ENCODE results near the gene KLF15.

The KLF15 gene

DNA sequence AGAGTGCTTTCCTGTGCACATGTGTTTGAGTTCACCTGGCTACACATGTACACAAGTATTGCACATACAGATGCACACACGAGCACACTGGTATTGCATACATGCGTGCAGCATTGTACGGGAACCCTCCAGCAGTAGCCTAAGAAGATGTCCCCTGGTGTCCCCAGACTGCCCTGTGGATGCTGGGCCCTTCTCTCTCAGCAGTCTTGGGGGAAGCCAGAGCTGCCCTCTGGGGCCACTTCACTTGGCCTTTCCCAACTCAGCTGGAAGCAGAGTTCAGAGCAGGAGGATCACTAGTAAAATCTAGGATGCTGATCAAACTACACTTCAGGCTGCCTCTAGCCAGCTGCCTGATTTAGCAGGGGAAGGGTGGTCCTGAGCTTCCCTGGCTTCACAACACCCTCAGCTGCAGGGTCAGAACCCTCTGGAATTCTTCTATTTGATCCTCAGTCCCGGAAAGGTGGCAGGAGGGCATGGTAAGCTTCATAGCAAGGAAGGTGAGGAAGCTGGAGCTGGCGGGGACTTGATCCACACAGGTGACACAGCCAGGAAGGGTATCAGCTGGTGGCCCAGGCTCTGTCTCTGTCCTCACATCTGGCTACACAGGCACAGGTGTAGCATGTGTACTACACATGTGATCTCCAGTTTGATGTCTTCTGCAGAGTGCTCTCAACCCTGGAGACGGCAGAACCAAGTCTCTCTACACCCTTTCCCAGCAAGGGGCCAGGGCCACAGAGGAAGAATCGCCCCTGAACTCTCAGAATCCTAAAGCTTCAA, 36.5 kb downstream of the KLF15 start:
- no peak for DNase-seq (ENCODE audit: low read depth)

DNA sequence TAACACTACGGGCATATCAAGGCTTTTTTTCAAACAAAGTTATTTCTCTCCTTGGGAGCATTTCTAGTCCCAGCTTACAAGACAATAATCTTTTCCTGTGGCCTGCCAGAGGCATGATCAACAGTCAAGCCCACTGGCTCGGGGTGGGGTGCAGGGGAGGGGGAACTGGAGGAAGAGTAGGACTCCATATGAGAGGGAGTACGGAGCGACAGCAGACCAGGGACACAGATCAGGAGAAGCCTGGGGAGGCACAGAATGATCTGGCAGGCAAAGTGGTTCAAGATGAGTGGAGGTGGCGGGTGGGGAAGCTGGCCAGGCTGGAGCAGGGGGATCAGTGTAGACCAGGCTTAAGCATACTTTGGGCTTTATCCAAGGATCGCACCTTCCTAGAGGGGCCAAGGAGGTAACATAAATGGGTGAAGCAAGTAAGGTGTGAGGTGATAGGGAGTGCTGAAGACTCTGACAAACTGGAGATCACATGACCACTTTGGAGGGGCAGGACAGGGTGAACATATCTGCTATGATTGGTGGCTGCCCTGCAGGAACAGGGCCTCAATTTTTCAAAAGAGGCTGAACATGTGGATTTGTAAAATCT, 37.4 kb downstream of the KLF15 start:
- no peak for DNase-seq (ENCODE audit: low read depth)

DNA sequence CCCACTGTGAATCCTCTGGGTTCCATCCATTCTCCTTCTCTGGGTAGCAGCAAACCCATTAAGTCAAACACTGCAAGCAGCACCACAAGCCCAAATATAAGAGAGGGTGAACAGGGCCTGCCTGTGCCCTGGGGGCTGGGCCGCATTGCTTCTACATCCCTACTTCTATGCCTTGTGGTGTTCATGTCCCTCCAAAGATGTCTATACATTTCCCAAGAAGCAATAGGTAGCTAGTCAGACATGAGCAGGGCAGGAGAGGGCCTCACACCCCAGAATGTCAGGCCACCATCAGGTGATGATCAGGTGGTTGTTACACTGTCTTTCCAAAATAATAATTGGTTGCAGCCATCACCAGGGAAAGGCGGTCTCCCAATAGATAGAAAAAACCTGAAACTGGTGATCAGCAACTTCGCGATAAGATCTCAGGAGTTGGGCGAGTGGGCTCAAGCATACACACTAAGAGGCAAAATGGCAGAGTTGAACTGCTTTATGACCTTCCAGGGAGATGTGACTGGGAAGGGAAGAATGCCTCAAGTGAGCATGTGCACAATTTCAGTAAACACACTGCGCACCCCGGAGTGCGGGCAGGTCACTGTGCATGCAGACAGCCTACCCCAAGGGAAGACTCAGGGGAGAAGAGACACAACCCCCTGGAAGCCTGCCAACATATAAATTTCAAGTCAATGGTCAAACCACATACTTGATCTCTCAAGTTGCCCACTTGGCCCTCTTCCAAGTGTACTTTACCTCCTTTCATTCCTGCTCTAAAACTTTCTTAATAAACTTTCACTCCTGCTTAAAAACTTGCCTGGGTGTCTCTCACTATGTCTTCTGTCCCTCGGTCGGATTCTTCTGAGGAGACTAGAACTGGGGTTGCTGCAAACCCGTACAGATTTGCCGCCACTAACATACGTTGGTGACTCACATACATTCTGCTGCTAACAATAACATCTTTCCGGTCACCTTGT, 39.9 kb downstream of the KLF15 start:
- DNase-seq (ENCODE audit: low read depth), result no peak

DNA sequence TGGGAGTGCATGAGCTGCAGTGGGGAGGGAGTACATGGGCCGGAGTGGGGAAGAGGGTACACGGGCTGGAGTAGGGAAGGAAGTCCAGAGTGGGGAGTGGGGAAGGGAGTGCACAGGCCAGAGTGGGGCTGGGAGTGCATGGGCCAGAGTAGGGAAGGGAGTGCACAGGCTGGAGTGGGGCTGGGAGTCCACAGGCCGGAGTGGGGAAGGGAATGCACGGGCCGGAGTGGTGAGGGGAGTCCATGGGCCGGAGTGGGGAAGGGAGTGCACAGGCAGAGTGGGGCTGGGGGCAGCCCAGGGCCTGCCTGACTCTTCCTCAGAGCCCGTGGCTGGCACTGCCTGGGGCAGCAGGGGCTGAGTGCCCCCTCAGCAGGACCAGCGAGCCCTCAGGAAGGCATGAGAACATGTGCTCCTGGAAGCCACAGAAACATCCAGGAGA, 40.7 kb downstream of the KLF15 start:
- DNase-seq (ENCODE audit: low read depth), result no peak

DNA sequence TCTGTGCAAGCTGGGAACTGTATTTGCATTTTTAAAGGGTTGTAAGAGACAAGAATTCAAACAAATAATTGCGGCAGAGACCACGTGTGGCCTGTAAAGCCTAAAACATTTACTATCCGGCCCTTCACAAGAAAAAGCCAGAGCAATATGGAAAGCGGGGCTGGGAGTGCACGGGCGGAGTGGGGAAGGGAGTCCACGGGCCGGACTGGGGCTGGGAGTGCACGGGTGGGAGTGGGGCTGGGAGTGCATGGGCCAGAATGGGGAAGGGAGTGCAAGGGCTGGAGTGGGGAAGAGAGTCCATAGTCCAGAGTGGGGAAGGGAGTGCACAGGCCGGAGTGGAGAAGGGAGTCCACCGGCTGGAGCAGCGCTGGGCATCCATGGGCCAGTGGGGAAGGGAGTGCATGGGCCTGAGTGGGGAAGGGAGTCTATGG, 41.2 kb downstream of the KLF15 start:
- DNase-seq (ENCODE audit: low read depth), result no peak

DNA sequence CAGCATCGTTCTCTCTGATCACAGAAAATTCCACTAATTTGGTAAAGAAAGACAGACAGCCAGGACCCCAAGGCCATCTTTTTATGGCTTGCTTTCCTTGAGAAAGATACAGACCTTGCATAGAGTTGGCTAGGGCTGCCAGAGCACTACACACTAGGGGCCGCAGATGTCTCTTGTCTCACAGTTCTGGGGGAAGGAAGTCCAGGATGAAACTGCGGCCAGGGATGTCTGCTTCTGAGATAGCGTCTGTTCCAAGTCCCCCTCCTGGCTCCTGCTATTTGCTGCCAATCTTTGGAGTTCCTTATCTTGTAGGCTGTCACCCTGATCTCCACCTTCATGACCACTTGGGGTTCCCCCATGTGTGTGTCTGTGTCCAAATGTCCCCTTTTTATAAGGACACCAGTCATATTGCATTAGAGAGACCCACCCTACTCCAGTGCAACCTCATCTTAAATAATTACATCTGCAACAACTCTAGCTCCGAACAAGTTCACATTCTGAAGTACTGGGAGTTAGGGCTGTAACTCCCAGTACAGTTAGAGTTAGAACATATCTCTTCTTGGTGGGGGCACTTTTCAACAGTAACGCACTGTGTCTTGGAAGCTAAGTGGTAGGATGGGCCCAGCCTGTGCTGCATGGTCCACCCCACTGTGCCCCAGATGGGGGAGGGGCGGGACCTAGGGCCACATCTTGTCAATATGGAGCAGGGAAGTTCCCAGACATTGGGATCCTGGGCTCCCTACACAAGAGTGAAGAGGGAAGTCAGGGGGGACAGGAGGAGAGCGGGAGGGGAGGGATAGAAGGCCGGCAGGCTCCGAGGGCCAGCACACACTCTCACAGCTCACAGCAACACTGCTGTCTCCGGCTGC, 42.2 kb downstream of the KLF15 start:
- DNase-seq (ENCODE audit: low read depth), result no peak

DNA sequence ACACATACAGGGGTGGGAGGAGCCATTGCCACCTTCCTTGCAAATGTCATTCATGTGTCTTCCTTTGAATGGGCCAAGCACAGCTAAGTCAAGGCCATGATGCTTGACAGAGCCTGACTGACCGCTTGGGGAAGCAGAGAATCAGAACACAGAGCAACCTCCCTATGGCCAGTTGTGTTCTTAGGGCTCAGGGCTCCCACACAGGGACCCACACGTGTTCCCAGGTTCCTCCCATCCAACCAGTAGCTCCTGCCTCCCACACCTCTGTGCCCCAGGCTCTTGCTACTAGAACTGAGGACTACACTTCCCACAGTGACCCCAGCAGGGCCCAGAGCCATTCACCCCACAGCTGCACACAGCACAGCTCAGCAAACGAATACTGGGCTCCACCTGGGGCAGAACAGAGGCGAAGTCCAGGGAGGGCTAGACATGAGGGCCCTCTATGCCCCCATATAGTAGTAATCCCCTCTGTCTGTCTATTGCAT, 42.9 kb downstream of the KLF15 start:
- no peak for DNase-seq (ENCODE audit: low read depth)

DNA sequence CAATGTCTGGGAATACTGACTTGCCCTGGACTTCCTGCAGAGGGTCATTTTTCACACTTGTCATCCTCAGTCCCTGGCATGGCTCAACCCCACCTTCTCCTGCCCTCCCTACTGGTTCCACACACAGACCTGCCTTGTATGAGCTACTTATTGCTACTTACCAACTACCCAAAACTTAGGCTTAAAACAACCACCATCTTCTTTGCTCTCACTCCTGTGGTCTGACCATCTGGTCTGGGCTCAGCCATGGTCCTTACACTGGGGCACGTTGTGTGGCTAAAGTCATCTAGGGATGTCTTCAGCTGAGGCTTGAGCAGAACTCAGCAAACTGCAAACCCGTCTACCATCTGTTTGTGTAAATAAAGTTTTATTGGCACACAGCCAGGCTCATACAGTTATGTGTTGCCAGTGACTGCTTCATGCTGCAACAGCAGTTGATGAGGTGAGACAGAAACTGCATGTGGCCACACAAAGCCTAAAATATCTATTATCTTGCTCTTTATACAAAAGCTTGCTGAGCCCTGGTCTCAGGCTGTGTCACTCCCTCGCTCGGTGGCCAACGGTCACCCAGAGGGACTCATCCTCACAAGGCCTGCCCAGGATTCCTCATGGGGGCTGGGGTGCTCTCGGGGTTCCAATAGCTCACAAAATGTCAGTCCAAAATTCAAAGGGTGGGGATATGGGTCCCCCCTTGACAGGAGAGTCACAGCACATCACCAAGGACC, 43.5 kb downstream of the KLF15 start:
- no peak for DNase-seq (ENCODE audit: low read depth)

DNA sequence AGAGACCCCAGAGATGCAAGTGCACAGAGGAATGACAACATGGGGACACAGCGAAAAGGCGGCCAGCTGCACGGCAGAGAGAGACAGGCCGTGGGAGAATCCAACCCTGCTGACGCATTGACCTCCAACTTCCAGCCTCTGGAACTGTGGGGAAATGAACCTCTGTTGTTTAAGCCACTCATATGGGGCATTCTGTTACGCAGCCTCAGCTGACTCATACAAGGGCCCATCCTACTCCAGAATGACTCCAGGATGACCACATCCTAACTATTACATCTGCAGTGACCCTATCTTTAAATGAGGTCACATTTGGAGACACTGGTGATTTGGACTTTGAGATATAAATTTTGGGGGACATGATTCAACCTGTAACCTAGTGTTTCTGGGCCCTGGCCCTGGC, 44.0 kb downstream of the KLF15 start:
- no peak for DNase-seq (ENCODE audit: low read depth)

DNA sequence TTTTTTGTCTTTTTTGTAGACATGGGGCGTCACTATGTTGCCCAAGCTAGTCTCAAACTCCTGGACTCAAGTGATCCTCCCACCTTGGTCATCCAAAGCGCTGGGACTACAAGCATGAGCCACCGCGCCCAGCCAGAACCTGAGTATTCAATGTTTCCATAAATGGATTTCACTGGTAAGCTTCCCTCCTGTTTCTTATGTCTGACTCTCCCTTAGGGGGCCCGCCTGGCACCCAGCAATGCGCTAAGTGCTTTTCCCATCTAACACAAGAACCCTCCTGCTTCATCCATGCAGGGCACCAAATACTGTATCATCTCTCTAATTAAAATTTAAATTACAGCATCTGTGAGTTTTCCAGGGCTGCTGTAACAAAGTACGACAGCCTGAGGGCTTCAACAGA, 44.9 kb downstream of the KLF15 start:
- no peak for DNase-seq (ENCODE audit: low read depth)

DNA sequence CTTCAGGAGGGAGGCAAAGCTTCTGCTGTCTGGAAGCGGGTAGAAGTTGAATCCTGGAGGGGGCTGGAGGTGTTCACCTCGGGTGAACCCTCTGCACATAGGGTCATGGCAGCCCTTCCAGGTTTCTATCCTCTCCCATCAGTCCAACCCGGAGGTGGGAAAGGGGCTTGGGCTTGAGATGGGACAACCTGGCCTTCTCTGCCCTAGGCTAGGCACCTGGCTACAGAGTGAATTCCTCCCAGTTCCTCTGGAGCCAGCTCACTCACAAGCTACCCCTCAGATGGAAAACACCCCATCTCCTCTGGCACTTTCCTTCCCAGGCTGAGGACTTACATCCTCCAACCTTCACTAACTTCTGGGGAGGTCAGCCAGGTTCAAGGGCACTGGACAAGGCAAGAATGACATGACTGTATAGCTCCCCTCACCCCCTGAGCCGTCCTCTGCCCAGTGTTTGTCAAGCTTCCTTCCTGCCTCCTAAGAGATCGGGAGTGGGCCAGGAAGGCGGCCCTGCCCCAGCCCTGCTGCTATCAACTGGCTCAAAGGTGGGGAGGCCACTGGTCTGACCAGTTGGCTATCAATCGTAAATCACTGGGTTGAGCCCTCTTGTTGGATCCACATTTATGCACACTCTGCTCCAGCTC, 45.8 kb downstream of the KLF15 start:
- no peak for DNase-seq (ENCODE audit: low read depth)

DNA sequence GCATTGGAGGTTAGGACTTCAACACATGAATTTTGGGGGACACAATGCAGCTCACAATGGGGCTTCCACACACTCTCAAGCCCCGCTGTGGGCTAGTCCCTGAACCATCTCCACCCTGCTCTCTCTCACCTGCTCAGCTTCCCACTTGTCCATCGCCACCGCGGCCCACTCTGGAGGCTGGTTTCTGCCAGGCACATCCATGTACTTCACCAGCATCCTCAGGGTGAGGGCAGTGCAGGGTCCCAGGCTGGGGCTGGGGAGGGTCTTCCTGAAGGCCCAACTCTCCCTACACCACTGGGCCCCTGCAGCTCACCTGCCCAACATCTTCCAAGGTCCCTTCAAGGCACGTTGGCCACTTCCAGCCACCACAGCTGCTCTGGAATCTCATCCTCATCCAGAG, 46.4 kb downstream of the KLF15 start:
- DNase-seq (ENCODE audit: low read depth), result no peak

DNA sequence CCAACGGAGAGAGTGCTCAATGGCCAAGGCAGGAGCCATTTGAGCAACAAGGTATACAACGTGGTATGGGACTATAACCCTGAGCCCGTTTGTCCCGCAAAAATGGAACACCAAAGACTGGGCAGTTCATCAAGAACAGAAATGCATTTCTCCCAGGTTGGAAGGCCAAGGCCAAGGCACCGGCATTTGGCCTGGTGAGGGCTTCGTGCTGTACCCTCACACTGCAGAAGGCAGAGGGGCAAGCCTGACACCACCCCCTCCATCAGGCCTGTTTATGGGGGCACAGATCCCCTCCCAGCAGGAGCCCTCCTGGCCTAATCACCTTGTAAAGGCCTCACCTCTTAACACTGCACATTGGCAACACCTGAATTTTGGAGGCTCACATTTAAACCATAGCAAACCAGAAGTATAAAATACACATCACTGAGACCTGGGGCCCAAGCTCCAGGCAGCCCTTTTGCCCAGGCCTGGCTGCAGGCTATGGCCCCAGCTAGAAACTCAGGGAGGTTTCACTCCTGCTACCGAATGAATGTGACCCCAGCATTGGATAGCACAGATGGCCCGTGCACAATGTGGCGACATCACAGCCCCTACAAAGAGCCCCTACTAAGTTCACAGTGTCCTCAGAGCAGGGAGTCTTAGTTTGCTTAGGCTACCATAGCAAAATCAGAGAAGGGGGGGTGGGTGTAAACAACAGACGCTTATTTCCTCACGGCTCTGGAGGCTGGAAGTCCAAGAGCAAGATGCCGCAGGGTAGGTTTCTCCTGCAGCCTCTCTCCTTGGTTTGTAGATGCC, 47.1 kb downstream of the KLF15 start:
- no peak for DNase-seq (ENCODE audit: low read depth)

DNA sequence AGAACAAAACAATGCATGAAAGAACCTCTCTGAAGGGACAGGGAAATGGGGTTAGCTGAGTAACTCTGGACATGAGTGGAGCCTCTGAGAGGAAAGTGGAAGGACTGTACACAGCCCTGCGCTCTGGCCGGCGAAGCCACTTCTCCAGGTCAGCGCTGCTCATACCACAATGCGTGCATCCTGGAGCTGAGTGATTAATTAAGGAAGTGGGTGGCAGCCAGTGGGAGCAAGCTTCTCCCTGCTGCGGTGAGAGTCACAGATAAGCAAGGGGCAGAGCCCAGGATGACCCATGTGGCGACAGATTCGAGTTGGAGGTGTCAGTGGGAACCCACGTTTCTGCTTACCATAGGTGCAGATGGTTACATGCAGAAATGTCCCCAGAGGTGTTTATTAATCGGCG, 48.0 kb downstream of the KLF15 start:
- peak; percentile 55 for DNase-seq (ENCODE audit: low read depth)

DNA sequence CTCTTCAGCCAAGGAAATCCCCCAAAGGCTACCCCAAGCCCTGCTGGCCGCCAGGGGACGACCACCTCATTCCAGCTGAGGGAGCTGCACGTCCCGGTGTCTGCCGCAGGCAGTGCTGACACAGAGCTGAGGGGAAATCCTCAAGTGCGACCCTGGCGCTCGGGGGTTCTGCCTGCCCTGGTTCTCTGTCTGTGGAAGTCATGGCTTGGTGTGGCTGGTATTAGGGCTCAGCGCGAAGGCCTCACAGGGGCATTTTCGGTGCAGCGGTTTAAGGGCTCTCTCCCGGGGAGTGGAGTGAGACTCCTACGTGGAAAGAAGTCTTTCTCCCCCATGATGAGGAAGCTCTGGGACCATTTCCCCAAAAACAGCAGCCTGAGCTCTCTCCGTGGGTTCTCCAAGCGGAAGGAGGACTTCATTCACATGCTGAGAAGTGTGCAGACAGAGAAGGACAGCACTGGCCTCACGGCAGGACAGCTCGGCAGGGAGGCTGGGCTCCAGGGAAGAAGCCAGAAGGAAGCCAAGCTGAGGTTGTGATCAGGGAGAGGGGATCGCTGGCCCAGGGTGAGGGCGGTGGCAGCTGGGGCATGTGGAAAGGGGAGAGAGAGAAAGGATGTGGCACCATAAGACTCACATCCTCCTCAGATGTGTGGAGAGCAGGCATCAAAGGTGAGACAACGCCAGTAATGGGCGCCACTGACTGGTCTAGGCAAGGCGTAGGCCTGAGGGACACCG, 48.6 kb downstream of the KLF15 start:
- DNase-seq (ENCODE audit: low read depth), result no peak

DNA sequence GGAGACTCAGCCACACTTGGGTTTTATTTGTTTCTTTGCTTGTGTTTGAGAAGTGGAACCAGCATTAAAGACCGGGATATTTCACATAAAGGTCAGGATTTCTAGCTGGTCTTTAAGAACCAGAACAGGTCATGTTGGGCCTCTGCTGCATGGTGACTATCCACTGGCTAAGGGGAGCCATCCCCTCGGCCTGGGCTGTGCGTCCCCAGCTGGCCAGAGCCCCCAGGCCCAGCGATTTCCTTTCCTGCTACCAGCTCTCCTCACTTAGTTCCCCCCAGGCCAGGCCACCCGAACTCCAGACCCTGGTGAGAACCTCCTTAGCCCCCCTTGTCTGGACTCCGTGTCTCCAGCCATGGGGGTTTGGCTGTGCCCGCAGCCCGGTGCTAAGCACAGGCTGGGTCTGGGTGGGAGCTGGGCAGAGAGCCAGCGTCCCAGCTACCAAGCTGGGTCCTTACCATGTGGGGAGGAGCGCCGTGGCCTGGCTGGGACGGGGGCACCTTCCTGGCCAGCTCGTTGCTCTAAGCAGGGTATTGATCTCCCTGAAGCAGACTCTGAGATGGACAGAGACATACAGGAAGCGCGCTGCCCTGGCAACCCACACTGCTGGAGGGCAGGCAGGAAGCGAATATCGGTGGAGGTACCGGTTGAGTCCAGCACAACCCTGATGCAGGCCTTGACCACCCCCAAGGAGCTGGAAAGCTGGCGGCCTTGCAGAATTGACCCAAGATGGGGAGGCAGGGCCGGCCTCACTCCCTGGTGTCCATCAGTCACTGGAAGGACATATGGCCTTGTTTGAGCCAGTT, 49.4 kb downstream of the KLF15 start:
- no peak for DNase-seq (ENCODE audit: low read depth)

DNA sequence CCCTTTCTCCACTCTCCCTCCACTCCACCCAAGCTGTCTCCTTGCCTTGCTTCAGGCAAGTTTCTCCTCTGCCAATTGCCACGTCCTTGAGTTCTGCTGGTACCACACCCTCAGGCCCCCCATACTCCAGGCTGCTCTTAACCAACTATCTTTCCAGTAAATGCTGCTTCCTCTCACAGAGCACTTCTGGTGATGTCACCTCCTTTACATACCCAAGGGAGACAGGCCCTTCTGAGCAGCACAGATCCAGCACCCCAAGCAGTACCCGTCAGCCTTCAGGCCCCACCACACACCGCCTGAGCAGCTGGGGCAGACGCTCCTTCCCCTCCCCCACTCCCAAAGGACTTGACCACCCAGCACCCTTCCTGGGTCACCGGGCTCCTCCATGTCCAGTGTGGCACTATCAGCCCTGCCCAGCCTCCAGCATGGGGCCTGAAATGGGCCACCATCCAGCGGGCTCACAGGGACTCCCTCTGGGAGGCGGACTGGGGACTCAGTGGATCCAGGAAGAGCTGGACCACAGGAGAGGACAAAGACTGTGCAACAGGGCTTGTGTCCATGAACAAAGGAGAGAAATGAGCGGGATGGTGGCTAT, 50.2 kb downstream of the KLF15 start:
- DNase-seq (ENCODE audit: low read depth), result no peak

DNA sequence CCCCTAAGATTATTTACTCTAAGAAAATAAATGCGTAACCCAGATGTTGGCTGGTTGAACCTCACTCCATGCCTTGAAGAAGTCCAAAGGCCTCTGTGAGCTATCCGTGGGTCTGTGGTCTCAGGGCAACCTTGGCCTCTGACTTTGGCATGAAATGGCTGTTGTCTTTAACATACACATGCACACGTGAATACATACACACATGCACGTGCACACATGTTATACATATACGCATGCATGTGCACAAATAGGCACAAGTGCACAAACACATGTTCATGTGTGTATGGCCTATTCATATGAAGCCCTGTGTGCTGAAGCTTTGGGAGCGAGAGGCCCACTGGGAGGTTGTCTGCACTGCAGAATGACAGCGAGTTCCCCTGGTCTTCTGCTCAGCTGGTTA, 50.8 kb downstream of the KLF15 start:
- DNase-seq (ENCODE audit: low read depth), result no peak
